ENCODE results near the gene UBASH3A.
"Not testable (repeated sequence)": the region's sequence is repeated elsewhere in the genome, so short reads cannot be mapped to it uniquely, and the experiment has no call there.

Gene UBASH3A

GRCh38 chr21:42391297-42391696 is 12.4 kb upstream of the UBASH3A start:
- DNase-seq = no peak

- no peak for DNase-seq
Measured at GRCh38 chr21:42392731-42393442, 10.8 kb upstream of the UBASH3A start.

- DNase-seq = no peak
Measured at GRCh38 chr21:42393443-42393950, 10.2 kb upstream of the UBASH3A start.

DNA sequence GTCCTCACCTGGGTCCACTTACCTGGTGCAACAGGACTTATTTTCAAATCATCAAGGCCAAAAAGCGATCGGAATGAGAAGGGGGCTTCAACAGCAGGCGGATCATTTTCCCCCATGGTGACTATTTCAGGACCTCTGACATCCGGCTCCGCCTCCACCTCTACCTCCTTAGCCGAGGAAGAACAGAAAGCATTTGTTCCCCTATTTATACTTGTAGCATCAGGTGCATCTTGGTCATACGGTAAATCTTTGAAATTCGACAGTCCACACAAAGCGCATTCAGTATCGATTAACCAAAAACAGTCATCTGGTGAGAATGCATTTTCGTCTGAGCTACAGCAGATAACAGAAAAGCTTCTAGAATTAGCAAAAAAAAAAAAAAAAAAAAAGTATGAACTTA is 8.4 kb upstream of the UBASH3A start:
- no peak for DNase-seq

GRCh38 chr21:42395905-42396651 is 7.6 kb upstream of the UBASH3A start, which contains the start of gene TMPRSS3:
Gene TMPRSS3 (minus strand): TSS chr21:42396052. CDS start chr21:42395417, 635 bp downstream.
- no peak for DNase-seq

- DNase-seq = no peak
Measured at GRCh38 chr21:42396799-42397745, 6.6 kb upstream of the UBASH3A start.

DNA sequence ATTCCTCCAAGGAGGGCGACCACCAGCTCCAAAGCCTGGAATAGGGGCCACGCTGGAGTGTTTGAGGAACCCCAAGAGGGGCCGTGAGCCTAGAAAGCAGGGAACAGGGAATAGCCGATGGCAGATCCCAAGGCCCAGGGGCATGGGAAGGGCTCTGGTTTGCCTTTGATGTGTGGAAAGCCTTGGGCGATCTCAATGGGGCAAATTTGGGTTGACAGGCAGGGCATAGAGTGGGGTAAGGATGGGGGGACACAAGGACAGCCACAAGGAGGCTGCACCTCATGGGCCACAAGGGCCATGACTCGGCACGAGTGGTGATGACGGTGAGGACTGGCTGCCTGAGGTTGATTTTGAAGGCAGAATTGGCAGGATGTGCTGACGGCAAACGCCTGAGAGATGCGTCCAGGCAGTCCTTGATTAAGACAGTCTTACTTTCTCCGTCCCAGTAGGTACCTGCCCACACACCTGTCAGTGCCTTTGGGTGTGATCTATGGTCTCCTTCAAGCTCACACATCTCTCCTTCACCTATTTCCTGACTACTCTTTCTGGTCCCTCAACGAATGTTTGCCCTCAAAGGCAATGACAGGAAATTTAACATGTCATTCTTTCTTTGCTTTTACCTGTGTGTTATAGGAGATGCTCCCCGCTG is 5.8 kb upstream of the UBASH3A start:
- no peak for DNase-seq

DNA sequence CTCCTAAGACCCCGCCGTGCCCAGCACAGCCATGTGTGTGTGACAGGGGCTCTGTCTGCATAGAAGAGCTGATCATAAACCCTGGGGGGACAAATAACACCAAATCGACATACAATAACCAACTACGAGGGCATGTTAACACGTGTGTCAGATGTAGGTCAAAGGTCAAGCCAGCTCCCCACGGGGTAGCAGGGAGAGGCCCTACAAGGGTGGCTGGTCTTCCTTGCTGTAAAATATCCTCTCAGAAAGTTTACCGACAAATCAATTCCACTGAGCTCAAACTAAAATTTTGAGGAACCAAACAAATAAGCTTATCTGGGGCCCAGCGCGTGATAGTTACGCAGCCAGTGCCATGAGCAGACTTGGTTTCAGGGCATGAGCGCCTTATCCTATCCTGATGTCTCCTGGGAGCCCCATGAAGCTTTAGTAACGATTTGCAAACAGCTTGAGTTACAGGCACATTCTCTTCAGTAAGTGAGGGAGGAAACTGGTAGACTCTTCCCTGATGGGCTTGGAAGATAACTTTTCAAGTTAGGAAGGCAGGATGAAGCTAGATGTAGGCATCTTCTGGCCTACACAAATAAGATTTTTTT is 5.2 kb upstream of the UBASH3A start:
- DNase-seq = no peak

GRCh38 chr21:42400525-42400924 is 3.2 kb upstream of the UBASH3A start:
- DNase-seq = no peak

DNA sequence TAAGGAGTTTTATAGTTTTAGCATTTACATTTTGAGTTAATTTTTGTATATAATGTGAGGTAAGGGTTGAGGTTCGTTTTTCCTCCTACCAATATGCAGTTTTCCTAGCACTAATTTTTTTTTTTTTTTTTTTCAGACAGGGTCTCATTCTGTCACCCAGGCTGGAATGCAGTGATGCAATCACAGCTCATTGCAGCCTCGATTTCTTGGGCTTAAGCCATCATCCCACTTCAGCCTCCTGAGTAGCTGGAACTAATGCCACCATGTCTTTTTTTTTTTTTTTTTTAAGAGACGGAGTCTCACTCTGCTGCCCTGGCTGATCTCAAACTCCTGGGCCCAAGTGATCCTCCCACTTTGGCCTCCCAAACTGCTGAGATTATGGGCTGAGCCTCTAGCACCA is 2.5 kb upstream of the UBASH3A start:
- no peak for DNase-seq

GRCh38 chr21:42401820-42402251 is 1.9 kb upstream of the UBASH3A start:
- DNase-seq = no peak

DNA sequence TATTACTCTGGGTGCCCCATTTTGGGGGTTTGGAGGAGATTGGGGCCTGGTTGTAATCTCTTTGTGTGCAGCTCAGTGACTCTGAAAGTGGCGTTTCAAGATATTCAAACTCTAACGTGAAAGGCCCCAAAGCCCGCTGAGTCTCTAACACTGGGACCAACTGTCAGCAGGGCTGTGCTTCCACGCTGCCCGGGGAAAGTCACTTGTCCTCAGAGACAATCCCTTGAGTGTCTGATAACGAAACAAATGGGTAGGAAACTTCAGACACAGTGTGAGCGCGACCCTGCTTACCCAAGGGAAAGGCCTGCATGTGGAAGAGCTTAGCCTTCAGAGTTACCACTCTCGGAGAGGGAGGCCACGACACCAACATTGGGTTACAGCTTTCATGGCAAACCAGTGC is 837 bp downstream of the UBASH3A start:
- DNase-seq = no peak

- DNase-seq = no peak
Measured at GRCh38 chr21:42405064-42406013, 1.6 kb downstream of the UBASH3A start.

DNA sequence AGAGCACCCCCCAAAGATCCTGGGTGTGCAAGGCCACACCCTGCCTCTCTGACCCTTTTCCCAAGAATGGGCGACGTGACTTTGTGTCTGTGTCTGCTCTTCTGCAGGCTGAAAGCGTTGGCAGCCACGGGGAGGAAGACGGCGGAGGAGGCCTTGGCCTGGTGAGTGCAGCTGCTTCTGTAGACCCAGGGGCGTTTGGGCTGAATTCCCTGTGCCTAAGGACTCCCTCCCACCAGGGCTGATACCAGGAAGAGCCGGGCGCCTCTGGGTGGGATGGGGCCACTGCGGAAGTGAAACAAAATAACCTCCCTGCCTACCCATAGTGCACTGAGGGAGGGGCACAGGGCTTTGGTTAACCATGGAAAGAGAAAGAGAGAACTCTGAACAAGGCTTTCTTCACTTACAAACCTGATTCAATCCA is 2.5 kb downstream of the UBASH3A start:
- DNase-seq = no peak

GRCh38 chr21:42406866-42407265 is 3.2 kb downstream of the UBASH3A start:
- no peak for DNase-seq

DNA sequence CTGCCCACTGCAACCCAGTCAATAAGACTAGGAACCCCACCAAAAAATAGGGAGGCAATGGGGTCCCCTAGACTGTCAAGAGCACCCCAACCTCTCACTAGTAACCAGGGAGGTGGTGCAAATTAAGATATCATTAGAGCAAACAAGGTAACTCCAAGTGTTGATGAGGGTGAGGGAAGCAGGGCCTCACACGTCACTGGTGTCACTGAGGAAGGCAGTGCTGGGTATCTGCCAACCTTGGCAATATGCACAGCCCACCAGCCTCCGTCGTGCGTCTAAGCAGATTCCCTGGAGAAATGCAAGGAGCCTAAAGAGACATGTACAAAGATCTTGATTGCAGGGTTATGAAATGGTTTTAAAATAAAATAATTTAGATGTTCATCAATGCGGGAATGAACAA is 3.8 kb downstream of the UBASH3A start:
- DNase-seq = no peak

GRCh38 chr21:42408718-42409117 is 5.0 kb downstream of the UBASH3A start:
- DNase-seq = not testable (repeated sequence)

DNA sequence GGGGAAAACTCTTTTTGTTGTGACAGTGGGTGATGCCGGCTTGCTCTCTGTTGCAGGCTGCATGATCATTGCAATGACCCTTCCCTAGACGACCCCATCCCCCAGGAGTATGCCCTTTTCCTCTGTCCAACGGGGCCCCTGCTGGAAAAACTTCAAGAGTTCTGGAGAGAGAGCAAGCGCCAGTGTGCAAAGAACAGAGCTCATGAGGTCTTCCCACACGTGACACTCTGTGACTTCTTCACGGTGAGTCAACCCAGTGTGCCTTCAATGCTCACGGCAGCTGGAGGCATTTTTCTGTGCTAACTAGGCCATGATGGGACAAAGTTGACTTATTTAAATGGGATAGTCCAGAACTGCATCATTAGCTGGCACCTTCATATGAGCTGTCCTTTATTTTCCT is 5.7 kb downstream of the UBASH3A start:
- DNase-seq = no peak

- DNase-seq = no peak
Measured at GRCh38 chr21:42411197-42411869, 7.6 kb downstream of the UBASH3A start.
